HL-60 (cell line): Measurements from ENCODE around the gene MAB21L4.

Source experiments
- CTCF ChIP-seq: IDR thresholded peaks from one replicate; pipeline ENCODE4 v1.5.1; 2011; ENCODE audit warnings: low read length, control low read depth, inconsistent platforms; ENCODE audit not compliant: insufficient read depth
- POLR2AphosphoS5 ChIP-seq: IDR thresholded peaks from 2 replicates; pipeline ENCODE4 v1.6.1; 2012; ENCODE audit warnings: low read depth

GRCh38 chr2:240929364-240930095 is 33.6 kb upstream of the MAB21L4 start:
- TF ChIP-seq CTCF (no peak), POLR2AphosphoS5 (no peak)
